GM21737 (cell line): ENCODE results near the gene TICAM2.
"Not testable (repeated sequence)": the region's sequence is repeated elsewhere in the genome, so short reads cannot be mapped to it uniquely, and the experiment has no call there.

ENCODE experiments used
- ATAC-seq: cut with Tn5 transposase; IDR thresholded peaks from one replicate; pipeline ENCODE4 v1.9.1; 2021; ENCODE audit warnings: mild to moderate bottlenecking, moderate library complexity; ENCODE audit not compliant: unreplicated experiment

The TICAM2 gene, protein sequence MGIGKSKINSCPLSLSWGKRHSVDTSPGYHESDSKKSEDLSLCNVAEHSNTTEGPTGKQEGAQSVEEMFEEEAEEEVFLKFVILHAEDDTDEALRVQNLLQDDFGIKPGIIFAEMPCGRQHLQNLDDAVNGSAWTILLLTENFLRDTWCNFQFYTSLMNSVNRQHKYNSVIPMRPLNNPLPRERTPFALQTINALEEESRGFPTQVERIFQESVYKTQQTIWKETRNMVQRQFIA

GRCh38 chr5:115601701-115602590, at the start of gene TICAM2:
TICAM2 (minus strand) TSS chr5:115602479; CDS start chr5:115581256, 21,223 bp downstream.
- ATAC-seq, result peak; percentile 66

DNA sequence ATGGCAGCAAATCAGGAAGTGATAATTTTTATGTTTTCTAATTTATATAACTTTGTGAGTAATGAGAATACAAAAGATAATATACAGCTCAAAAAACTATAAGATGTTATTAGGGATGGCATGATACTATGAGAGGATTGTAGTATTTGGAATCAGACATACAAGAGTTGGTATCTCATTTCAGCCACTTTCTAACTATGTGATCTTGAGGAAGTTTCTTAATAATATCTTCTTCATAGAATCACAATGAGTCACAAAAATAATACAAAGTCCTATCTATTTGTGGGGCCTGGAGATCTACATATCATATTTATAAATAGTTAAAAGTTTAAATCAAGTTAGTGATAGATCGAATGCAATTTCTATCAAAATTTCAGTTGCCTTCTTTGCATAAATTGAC, 47.3 kb upstream of the TICAM2 start:
- ATAC-seq, result no peak

GRCh38 chr5:115648056-115648455, 45.8 kb upstream of the TICAM2 start:
- no peak for ATAC-seq

DNA sequence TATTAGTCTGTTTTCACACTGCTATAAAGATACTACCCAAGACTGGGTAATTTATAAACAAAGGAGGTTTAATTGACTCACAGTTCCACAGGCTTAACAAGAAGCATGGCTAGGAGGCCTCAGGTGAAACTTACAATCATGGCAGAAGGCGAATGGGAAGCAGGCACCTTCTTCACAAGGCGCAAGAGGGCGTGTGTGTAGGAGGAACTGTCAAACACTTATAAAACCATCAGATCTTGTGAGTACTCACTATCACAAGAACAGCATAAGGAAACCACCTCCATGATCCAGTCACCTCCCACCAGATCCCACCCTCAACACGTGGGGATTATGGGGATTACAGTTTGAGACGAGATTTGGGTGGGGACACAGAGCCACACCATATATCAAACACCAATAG, 43.1 kb upstream of the TICAM2 start:
- not testable (repeated sequence) for ATAC-seq

DNA sequence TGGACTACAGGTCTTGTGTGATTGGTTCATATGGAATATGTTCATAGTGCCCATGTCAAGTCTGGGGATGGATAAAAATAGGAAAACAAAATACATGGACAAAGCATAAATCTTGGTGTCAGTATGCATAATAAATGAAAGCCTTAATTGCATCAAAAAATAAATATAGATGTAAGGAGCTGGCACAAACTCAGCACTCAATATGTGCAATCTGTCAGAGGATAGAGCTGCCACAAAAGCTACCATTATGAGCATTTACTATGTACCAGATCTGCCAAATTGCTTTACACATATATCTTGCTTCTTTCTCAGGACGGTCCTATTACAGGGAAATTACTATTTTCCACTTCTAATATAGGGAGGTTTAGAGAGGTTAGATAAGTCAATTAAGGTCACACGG, 41.8 kb upstream of the TICAM2 start:
- no peak for ATAC-seq

DNA sequence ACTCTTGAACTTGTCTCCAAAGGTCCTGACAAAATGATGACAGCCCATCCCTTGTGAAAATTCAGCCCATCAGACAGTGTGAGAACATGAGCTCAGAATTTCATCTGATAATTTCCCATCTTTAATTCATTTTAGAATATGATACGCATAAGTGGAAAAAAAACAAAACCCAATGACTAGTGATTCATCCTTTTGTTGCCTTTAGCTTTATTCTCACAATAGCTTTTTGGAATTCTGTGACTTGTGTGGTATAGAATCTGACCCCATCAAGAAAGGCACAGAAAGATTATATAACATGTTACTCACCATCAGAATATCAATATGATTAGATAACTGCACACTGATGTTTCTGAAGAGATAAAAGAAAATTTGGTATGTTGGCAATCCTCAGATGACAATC, 39.7 kb upstream of the TICAM2 start:
- ATAC-seq, result no peak

DNA sequence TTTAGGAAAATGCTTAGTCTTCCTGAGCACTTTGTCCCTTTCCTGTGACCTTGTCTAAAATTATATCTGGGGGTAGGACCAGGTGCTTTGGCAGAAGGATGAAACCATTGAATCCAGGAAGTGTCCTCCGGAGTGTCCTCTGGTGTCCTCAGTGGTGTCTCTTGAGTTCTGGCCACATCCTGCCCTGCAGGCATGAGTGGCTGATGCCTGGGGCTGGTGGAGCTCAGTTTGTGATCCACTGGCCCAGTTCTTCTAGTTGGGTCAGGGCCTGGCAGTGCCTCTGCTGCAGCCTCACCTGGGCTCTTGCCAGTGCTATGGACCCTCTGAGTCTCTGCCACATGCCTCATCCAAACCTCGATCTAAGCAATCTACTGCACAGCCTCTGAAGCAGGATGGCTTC, 38.0 kb upstream of the TICAM2 start:
- ATAC-seq, result no peak

DNA sequence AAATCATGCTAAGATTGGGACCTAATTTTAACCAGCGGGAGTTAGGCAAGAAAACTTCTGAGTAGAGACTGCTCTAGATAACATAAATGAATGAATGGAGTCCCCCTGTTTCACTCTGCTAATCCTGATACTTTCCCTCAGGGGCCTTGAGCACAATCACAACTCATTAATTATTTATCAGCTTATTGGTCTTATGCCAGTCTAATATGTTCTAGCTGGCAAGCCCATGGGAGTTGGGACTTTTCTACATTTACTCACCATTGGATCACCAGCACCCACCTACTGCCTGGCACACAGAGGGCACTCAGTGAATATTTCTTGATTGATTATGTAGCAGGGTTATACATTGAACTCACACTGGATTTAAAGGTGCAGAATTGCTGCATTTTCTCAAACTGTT, 37.1 kb upstream of the TICAM2 start:
- no peak for ATAC-seq

DNA sequence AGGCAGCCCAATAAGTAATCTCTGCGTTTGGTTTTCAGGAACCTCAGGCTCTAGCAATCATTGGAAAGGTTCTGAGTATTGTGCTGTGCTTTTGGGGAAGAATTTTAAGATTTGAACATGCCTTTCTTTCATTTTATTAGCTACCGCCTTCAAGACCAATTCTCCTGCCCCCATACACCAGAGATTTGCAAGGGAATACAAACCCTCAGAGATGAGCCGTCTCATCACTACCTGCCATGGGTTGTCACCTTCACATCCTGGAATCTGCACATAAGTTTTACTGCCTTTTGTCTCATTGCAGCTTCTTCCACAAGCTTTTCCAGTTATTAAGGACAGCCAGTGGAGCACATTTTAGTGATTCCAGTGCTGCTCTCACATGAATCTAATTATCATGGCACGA, 35.2 kb upstream of the TICAM2 start:
- ATAC-seq, result no peak

GRCh38 chr5:115636008-115636407, 33.7 kb upstream of the TICAM2 start:
- no peak for ATAC-seq

GRCh38 chr5:115634343-115635132, 32.3 kb upstream of the TICAM2 start:
- peak; percentile 54 for ATAC-seq

- no peak for ATAC-seq
These were observed 27.6 kb upstream of the TICAM2 start for GRCh38 chr5:115629903-115630302.

- no peak for ATAC-seq
These were observed 25.1 kb upstream of the TICAM2 start for GRCh38 chr5:115627295-115627865.

DNA sequence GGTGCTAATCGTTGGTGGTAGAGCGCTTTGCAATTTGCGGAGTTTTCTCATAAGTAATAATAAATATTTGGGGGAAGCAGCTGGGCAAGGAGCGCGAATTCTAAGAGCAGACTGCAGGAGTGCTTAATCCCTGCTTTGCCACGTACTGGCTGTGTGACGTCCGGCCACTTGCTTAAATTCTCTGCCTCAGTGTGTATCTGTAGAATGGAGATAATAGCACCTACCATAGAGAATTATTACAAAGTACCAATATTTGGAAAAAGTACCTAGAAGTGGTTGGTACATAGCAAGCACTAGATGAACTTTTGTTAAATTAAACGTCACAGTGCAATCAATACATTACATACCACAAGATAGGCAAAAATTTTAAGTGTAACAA, 24.2 kb upstream of the TICAM2 start:
- ATAC-seq, result peak; percentile 28

- peak; percentile 95 for ATAC-seq
These were observed 23.5 kb upstream of the TICAM2 start, which contains the start of gene TMED7 for GRCh38 chr5:115625579-115626444. TMED7 (minus strand) TSS chr5:115626036; CDS start chr5:115625792, 244 bp downstream.

DNA sequence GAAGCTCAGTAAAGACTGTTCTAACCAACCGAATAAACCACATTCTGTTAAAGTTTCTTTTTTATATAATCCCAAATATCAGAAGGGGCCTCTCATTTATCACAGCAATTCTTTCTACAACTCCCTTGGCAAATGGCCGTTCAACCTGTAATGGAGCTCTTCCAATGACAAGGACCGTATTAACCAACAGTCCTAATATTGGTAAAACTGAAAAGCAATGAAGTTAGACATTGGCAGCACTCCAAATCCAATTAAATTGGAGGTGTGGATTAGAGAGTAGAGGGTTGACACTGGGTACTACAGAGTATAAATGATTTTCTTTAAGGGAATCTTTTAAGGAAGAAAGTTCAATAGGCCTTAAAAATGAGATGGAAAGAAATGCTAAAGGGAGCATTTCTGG, 22.7 kb upstream of the TICAM2 start:
- ATAC-seq, result no peak

DNA sequence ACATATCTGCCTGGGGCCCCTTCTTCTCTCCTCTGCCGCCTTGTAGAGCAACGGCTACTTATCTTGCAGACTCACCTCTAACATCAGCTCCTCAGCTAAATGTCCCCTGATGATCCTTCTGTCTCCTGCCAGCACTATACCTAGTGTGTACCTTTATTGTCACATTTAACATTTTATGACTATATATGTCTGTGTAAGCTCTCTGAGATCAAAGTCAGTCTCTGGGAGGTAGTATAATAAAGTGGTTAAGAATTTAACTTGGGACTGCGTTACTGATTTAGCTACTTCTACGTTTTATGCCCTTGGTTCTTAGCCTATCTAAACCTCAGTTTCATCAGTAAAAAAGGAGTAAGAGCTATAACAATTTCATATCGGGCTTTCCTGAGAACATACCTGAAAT, 21.4 kb upstream of the TICAM2 start:
- no peak for ATAC-seq

- no peak for ATAC-seq
These were observed 19.2 kb upstream of the TICAM2 start for GRCh38 chr5:115621365-115621900.

DNA sequence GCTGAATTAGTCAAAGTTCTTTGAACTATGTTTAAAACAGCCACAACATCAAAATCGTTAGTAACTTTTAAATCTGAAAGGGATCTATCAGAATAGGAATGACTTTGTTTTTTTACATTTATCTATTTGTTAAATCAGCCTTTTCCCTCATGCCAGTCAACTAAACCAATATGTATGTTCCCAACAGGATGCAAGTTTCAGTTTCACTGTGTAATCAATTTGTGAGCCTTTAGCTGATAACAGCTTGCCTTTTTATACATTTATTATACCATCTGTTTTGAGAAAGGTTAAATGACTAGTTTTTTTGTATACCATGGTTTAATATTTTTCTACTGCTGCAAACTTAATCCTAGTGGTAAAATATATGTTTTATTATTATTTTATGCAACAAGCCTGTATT, 14.6 kb upstream of the TICAM2 start:
- no peak for ATAC-seq

DNA sequence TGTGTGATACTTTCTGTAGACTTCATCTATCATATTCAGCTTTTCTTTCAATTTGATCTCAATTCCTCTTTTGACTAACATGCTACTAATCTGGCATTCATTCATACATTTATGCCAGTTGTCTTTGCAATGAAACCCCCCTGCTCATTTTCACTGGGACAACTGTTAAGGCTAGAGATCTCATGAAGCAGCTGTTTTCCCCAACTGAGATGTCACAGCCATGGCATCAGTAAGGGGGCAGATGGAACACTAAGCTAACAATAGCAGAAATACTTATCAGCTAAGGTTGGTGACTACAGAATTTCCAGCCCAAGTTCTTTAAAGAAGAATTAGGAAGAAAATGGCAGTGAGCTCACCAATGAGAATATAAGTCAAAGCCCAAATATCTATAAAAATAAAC, 14.2 kb upstream of the TICAM2 start:
- no peak for ATAC-seq
